ENCODE measurements around the gene TTC12. TPM values are rescaled to one million over a fixed set of nuclear protein-coding genes. Genes with fewer than 3 reads are reported as not detected.
A peak's percentile ranks its signal among the peaks of the same experiment; 100 is the strongest.

The TTC12 gene
- polyA plus RNA-seq, 1 of the 3 experiments (the other 2 are of a cell fraction), result 15.1 TPM

DNA sequence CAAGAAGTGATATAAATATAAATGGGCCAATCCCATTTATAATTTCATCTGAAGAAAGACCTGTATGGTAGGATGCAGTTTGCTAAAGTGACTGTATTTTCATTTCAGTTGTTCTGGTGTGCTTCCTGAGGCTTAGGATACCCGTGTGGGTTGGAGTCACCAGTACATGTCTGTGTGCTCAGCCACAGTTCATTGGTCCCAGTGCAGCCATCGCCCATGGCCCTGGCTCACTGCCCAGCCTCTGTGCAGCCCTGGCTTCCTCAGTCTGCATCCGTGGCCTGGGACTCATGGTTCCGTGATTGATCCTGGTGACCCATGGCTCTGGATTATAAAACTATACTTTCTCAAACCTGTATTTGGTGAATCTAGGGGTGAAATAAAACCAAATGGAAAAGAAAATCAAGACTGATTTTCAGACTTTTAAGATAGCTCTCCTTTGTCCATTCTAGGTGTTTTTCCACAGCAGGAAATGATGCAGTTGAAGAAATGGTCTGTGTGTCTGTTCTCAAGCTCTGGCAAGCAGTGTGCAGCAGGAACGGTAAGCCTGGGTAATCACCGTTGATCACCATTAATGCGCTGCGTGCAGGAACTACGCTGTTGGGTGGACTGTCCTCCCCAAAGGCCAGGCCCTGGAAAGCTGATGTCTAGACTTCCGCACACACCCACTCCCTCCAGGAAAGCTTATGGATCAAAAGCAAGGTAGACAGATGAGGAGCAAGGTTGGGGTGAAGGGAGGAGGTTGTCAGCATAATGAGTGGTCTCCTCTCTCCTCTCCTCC lies 27.2 kb downstream of the TTC12 start:
- Histone ChIP-seq H3K36me3 (replicated peaks in 1 of 2; ENCODE audit: control insufficient read depth in 1 of 2, insufficient read depth in 2 of 2, low read length in 1 of 2) (peaks cover 0 to 50% of the 10 kb centered on the region in 2 experiments), H3K9me2 (no peaks in the 10 kb centered on the region), H3K4me3 (ENCODE audit: low read depth in 2 of 2, low read length in 1 of 2) (no peak overlapping the region), H3K4me1 (ENCODE audit: control insufficient read depth in 1 of 2, insufficient read depth in 2 of 2, low read depth in 1 of 2, low read length in 1 of 2) (peaks cover 0 to 8% of the 10 kb centered on the region in 2 experiments; a peak in 2 of 4 replicates), H3K79me2 (ENCODE audit: insufficient read depth) (no peaks in the 10 kb centered on the region), H4K20me1 (ENCODE audit: insufficient read depth) (no peaks in the 10 kb centered on the region), H3K27me3 (ENCODE audit: insufficient read depth) (no peaks in the 10 kb centered on the region), H3K4me2 (no peak overlapping the region), H3K27ac (ENCODE audit: low read depth in 2 of 2, low read length in 1 of 2) (peak overlapping the region in 1 of 2 experiments; percentile 75; a peak in 2 of 4 replicates), H3K9me3 (no peaks in the 10 kb centered on the region), H3F3A (replicated peaks; ENCODE audit: insufficient read depth) (no peaks in the 10 kb centered on the region), H2AFZ (ENCODE audit: low read depth) (no peak overlapping the region), H3K9ac (no peak overlapping the region)
- peak; percentile 66 for DNase-seq
- WGBS (ENCODE audit: low lambda C conversion rate), result 77% methylated on average over 8 of the region's 10 CpGs
- ChIA-PET POLR2A (interaction anchor here (1.8 kb wide), 1 partner anchor 534 kb away, joined by 4 read pairs; the partner anchor contains the start of gene USP28), CTCF (interaction anchor here (1.0 kb wide), 1 partner anchor 103 kb away, joined by 3 read pairs; no protein-coding TSS in a partner anchor)
- no peak for TF ChIP-seq RFX5 (IDR thresholded peaks at IDR 0.05; ENCODE audit: low read length)
- TF ChIP-seq, protein P1, sequence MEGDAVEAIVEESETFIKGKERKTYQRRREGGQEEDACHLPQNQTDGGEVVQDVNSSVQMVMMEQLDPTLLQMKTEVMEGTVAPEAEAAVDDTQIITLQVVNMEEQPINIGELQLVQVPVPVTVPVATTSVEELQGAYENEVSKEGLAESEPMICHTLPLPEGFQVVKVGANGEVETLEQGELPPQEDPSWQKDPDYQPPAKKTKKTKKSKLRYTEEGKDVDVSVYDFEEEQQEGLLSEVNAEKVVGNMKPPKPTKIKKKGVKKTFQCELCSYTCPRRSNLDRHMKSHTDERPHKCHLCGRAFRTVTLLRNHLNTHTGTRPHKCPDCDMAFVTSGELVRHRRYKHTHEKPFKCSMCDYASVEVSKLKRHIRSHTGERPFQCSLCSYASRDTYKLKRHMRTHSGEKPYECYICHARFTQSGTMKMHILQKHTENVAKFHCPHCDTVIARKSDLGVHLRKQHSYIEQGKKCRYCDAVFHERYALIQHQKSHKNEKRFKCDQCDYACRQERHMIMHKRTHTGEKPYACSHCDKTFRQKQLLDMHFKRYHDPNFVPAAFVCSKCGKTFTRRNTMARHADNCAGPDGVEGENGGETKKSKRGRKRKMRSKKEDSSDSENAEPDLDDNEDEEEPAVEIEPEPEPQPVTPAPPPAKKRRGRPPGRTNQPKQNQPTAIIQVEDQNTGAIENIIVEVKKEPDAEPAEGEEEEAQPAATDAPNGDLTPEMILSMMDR (IDR thresholded peaks at IDR 0.05), result no peak
- TF ChIP-seq SMC3 (IDR thresholded peaks at IDR 0.05; ENCODE audit: low read depth, low read length), result no peak
- no peak for TF ChIP-seq RCOR1 (IDR thresholded peaks at IDR 0.05; ENCODE audit: low read length)
- TF ChIP-seq POLR2AphosphoS5 (IDR thresholded peaks at IDR 0.05; ENCODE audit: low read depth, low read length), result no peak
- TF ChIP-seq GABPA (IDR thresholded peaks at IDR 0.05; ENCODE audit: low read depth), result no peak
- TF ChIP-seq, protein P2, sequence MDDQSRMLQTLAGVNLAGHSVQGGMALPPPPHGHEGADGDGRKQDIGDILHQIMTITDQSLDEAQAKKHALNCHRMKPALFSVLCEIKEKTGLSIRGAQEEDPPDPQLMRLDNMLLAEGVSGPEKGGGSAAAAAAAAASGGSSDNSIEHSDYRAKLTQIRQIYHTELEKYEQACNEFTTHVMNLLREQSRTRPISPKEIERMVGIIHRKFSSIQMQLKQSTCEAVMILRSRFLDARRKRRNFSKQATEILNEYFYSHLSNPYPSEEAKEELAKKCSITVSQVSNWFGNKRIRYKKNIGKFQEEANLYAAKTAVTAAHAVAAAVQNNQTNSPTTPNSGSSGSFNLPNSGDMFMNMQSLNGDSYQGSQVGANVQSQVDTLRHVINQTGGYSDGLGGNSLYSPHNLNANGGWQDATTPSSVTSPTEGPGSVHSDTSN (IDR thresholded peaks at IDR 0.05), result no peak
- no peak for TF ChIP-seq FOXM1 (IDR thresholded peaks at IDR 0.05; ENCODE audit: low read depth)
- TF ChIP-seq ELF1 (IDR thresholded peaks at IDR 0.05), result no peak
- no peak for TF ChIP-seq CHD2 (IDR thresholded peaks at IDR 0.05; ENCODE audit: low read length, partially characterized antibody)

DNA sequence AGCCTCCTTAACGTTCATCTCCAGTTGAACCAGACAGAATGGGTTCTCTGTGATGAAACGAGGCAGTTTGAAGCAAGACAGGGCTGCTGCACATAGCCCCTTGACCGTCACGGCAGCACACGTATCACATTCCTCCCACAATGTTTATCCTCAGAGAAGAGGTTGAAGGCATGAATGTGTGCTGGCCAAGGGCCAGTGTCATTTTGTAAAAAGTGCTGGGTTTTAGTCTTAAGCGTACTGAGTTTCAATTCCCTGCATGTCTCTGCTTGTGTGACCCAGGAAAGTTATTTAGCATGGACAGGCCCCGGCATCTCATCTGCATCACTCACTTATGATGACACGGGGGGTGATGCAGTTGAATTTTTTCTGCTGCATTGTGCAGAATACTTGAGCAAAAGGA lies 31.6 kb downstream of the TTC12 start:
- Histone ChIP-seq H3K79me2 (ENCODE audit: insufficient read depth) (no peaks in the 10 kb centered on the region), H3K9me2 (no peaks in the 10 kb centered on the region), H3K27ac (ENCODE audit: low read depth in 2 of 2, low read length in 1 of 2) (no peak overlapping the region), H3K9me3 (no peaks in the 10 kb centered on the region), H3K4me2 (no peak overlapping the region), H3K9ac (no peak overlapping the region), H3F3A (replicated peaks; ENCODE audit: insufficient read depth) (no peaks in the 10 kb centered on the region), H4K20me1 (ENCODE audit: insufficient read depth) (no peaks in the 10 kb centered on the region), H3K4me1 (ENCODE audit: control insufficient read depth in 1 of 2, insufficient read depth in 2 of 2, low read depth in 1 of 2, low read length in 1 of 2) (peaks cover 0 to 12% of the 10 kb centered on the region in 2 experiments; a peak in 2 of 4 replicates), H3K27me3 (ENCODE audit: insufficient read depth) (no peaks in the 10 kb centered on the region), H2AFZ (ENCODE audit: low read depth) (no peak overlapping the region), H3K4me3 (ENCODE audit: low read depth in 2 of 2, low read length in 1 of 2) (no peak overlapping the region), H3K36me3 (replicated peaks in 1 of 2; ENCODE audit: control insufficient read depth in 1 of 2, insufficient read depth in 2 of 2, low read length in 1 of 2) (peaks cover 0 to 27% of the 10 kb centered on the region in 2 experiments)
- WGBS (ENCODE audit: low lambda C conversion rate), result 92% methylated on average over 8 of the region's 8 CpGs
- POLR2A ChIA-PET, result no interaction called here
- TF ChIP-seq GATA2 (CRISPR knock-in tag; IDR thresholded peaks at IDR 0.05) (no peak), MXI1 (IDR thresholded peaks at IDR 0.05; ENCODE audit: low read depth, low read length) (no peak), SIN3A (IDR thresholded peaks at IDR 0.05; ENCODE audit: borderline replicate concordance, low read depth, low read length) (no peak), FOXJ3 (CRISPR knock-in tag; IDR thresholded peaks at IDR 0.05) (no peak), FOSL2 (IDR thresholded peaks at IDR 0.05; ENCODE audit: borderline replicate concordance, low read depth) (no peak), NFIC (IDR thresholded peaks at IDR 0.05; ENCODE audit: borderline replicate concordance) (no peak), NRF1 (IDR thresholded peaks at IDR 0.05; ENCODE audit: low read depth, low read length) (no peak), MEF2A (IDR thresholded peaks at IDR 0.05; ENCODE audit: borderline replicate concordance, low read depth) (no peak), GABPA (IDR thresholded peaks at IDR 0.05; ENCODE audit: low read depth) (no peak)
- no peak for DNase-seq
- CTCF ChIA-PET, result interaction anchor here (0.7 kb wide), 1 partner anchor 181 kb away, joined by 3 read pairs; no protein-coding TSS in a partner anchor
